ENCODE data around the gene KCNK7.
"Not testable (repeated sequence)": the region's sequence is repeated elsewhere in the genome, so short reads cannot be mapped to it uniquely, and the experiment has no call there.

KCNK7 gene

GRCh38 chr11:65595543-65596281, at the start of gene KCNK7:
Gene KCNK7 (minus strand): TSS chr11:65595800. CDS start chr11:65595772, 28 bp downstream.
- no peak for ATAC-seq
- DNase-seq = no peak

GRCh38 chr11:65644837-65645236, 49.2 kb upstream of the KCNK7 start:
- no peak for ATAC-seq
- no peak for DNase-seq

DNA sequence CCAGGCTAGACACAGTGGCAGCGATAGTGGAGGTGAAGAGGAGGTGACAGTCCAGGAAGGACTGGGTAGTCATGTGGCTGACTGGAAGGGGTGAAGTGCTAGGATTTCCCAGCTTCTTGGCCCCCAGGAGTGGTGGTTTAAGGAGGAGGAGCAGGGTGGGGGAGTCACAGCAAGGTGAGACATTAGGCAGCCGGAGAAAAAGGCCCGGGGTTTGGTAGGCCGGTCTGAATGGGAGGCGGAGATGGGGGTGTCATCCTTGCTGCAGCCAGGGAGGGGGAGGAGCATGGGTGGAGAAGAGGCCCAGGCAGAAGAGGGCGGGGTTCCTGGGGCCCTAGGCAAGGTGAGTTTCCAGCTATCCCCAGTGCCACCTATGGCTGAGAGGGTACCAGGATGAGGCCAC, 48.4 kb upstream of the KCNK7 start:
- ATAC-seq (no peak), DNase-seq (no peak)

DNA sequence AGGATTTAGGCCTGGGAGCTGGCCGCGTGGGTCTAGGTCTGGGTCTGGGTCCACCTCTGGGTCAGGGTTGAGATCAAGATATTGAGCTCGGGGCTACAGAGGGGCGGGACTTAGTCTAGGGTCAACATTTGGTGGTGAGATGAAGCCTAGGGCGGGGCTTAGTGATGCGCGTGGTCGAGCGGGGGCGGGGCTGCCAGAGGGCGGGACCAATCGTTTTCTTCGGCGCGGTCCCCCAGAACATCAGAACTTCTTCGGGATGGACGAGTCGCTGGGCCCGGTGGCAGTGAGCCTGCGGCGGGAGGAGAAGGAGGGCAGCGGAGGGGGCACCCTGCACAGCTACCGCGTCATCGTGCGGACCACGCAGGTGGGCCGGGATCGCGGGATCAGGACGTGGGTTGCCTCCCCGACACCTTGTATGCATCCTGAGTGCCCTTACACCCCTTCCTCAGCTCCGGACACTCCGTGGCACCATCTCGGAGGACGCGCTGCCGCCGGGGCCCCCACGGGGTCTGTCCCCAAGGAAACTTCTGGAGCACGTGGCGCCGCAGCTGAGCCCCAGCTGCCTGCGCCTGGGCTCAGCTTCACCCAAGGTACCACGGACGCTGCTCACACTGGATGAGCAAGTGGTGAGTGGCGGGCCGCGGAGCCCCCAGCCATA, 46.5 kb upstream of the KCNK7 start:
- ATAC-seq = no peak
- peak; percentile 53 for DNase-seq

- DNase-seq (no peak), ATAC-seq (no peak)
Observed at GRCh38 chr11:65641297-65642013, 45.9 kb upstream of the KCNK7 start.

DNA sequence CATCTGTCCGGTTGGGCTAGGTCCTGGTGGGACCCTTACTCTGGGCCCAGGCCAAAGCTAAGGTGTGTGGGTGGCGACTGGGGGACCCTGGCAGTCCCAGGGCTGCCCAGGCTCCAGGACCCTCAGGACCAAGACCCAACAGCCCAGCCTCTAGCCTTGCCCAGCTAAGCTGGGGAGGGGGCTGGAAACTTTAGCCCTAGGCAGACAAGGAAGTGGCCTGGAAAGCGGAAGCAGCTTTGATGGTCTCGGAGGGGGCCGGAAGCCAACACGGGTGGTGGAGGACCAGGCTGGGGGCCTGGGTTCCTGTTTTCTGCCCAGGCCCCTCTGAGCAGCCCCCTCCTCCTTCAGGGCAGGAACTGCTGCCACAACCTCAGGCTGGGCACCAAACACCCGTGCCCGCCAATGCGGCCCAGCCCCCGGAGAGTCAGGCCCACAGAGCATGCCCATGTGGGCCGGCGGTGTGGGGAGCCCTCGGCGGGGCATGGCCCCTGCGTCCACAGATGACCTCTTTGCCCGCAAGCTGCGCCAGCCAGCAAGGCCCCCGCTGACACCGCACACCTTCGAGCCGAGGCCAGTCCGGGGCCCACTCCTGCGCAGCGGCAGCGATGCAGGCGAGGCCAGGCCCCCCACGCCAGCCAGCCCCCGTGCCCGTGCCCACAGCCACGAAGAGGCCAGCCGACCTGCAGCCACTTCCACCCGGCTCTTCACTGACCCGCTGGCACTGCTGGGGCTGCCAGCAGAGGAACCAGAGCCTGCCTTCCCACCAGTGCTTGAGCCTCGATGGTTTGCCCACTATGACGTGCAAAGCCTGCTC, 45.1 kb upstream of the KCNK7 start:
- ATAC-seq (no peak), DNase-seq (peak; percentile 54)

DNA sequence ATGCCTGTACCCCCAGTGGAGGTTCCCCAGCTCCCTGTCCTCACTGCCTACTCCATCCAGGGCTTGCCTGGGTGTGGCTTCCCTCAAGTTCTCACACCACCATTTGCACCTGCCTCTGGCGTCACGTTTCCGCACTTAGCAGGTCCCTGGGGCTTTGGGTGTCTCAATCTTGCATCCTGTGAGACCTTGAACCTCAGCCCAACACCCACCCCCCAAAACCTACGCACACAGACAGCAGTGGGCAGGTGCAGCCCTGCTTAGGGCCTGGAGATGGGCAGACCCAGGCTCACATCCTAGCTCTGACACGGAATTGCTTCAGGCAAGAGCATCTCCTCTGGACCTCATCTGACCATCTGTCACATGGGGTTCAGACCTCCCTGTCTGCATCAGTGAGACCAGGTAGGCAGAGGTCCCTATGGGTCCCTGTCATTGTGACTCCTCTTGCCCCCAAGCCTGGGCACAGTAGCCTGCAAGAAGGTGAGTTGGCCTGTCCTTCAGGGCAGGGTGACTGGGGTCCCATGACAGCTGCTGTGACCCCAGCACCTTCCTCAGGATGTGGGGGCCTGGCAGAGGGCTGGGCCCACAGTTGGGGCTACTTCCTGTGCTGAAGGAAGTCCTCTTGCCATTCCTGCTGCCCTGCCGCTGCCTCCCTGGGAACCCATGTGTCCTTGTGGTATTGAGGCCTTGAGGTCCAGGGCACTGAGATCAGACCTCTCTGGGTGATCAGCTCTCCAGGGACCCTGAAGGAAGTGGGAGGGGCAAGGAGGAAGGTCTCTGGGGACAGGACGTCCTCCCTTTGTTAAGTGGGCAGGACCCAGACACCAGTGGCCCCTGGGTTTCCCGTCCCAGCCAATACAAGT, 44.3 kb upstream of the KCNK7 start:
- peak; percentile 24 for ATAC-seq
- DNase-seq = peak; percentile 68

GRCh38 chr11:65639228-65639597, 43.6 kb upstream of the KCNK7 start:
- ATAC-seq, DNase-seq: not testable (repeated sequence)

GRCh38 chr11:65637794-65638419, 42.3 kb upstream of the KCNK7 start, which contains the start of gene SIPA1:
Gene SIPA1 (plus strand): TSS chr11:65638101. CDS start chr11:65640922, 2,821 bp downstream.
- ATAC-seq (peak; percentile 63), DNase-seq (peak; percentile 87)

GRCh38 chr11:65637032-65637557, 41.5 kb upstream of the KCNK7 start:
- ATAC-seq (no peak), DNase-seq (no peak)

- DNase-seq (no peak), ATAC-seq (no peak)
Observed at GRCh38 chr11:65636108-65637031, 40.8 kb upstream of the KCNK7 start.

DNA sequence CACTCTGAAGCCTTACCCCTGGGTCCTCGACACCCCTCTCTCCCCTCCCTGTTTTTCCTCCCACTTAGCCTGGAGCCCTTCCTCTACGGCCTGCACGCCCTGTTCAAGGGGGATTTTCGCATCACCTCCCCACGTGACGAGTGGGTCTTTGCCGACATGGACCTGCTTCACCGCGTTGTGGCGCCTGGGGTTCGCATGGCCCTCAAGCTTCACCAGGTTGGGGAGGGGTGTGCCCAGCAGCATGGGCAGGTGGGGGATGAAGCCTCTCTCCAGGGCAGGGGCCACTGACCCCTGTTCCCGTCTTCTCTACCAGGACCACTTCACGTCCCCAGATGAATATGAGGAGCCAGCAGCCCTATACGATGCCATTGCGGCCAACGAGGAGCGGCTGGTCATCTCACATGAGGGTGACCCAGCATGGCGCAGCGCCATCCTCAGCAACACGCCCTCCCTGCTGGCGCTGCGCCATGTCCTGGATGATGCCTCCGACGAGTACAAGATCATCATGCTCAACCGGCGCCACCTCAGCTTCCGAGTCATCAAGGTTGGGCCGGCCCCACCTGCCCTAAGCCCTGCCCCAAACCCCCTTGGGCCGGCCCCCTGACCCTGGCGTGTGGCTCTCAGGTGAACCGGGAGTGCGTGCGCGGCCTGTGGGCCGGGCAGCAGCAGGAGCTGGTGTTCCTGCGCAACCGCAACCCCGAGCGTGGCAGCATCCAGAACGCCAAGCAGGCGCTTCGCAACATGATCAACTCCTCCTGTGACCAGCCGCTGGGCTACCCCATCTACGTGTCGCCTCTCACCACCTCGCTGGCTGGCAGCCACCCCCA, 39.5 kb upstream of the KCNK7 start:
- no peak for ATAC-seq
- no peak for DNase-seq

GRCh38 chr11:65634440-65634839, 38.8 kb upstream of the KCNK7 start:
- DNase-seq (no peak), ATAC-seq (no peak)

DNA sequence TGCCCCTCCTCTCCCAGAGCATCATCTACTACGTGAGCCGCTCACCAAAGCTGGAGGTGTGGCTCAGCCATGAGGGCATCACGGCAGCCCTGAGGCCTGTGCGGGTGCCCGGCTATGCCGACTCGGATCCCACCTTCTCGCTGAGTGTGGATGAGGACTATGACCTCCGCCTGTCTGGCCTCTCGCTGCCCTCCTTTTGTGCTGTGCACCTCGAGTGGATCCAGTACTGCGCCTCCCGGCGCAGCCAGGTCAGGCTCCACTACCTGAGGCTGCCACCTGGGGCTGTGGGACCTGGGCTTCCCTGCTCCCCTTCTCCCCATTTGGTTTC, 38.5 kb upstream of the KCNK7 start:
- no peak for ATAC-seq
- no peak for DNase-seq

GRCh38 chr11:65633390-65634108, 37.9 kb upstream of the KCNK7 start:
- no peak for DNase-seq
- no peak for ATAC-seq

DNA sequence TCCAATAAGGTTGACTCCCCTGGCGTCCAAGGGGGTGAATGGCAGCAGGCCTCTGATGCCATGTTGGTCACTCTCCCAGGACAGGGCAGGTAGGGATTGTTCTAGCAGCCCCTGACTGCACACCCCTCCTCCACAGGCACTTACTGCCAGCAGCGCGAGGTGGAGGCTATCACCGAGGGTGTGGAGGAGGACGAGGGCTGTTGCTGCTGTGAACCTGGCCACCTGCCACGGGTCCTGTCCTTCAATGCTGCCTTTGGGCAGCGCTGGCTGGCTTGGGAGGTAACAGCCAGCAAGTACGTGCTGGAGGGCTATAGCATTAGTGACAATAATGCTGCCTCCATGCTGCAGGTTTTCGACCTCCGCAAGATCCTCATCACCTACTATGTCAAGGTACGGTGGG, 34.6 kb upstream of the KCNK7 start:
- DNase-seq (no peak), ATAC-seq (no peak)

DNA sequence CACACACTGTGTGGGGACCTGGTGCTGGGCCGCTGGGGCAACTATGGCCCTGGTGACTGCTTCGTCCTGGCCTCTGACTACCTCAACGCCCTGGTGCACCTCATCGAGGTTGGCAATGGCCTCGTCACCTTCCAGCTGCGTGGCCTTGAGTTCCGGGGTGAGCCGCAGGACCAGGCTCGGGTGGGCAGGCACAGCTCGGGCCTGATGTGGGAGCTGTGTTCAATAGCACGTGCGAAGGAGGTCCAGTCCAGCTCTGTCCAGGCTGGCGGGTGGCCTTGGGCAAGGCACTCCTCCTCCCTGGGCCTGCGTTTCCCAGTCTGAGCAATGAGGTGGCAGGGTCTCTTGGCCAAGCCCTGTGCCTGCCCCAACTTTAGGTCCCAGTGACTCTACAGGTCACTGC, 34.0 kb upstream of the KCNK7 start:
- no peak for ATAC-seq
- no peak for DNase-seq

DNA sequence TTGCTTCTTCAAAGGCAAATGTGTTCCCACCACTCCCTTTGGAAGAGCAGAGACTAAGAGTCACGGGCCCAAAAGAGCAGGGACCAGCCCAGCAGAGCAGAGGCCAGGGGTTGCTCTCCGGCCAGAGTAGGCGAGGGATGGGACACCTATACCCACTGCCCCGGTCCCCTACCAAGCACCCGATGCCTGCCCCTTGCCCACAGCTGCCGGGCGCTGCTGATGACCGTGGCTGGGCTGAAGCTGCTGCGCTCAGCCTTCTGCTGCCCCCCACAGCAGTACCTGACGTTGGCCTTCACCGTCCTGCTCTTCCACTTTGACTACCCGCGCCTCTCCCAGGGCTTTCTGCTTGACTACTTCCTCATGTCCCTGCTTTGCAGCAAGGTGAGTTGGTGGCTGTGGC, 31.6 kb upstream of the KCNK7 start:
- ATAC-seq = no peak
- DNase-seq = no peak

All from stimulated activated naive CD8-positive, alpha-beta T cell treated with anti-CD3 and anti-CD28 coated beads, Interleukin-15, Interleukin-2, amounts not matched to agents 100 U/mL and 50 U/mL, for 24 hours (primary cell).